GM12878 (cell line): ENCODE data around the gene MIAT. TPM values are rescaled to one million over a fixed set of nuclear protein-coding genes. Genes with fewer than 3 reads are reported as not detected.

Experiments used
- CEBPB ChIP-seq, 2 experiments: fragments of 150-350 bp in 1 of 2; IDR thresholded peaks; 2 replicates each; pipeline ENCODE4 v1.6.1; 2012 to 2014; ENCODE audit warnings: low read depth in 2 of 2, low read length in 2 of 2, borderline replicate concordance in 1 of 2, inconsistent platforms in 1 of 2
- CHD2 ChIP-seq: IDR thresholded peaks from 2 replicates; pipeline ENCODE4 v1.6.1; 2011; ENCODE audit warnings: low read depth, low read length, improper control_type of control experiment, borderline replicate concordance
- CREM ChIP-seq: IDR thresholded peaks from 2 replicates; pipeline ENCODE4 v1.6.1; 2014; ENCODE audit warnings: antibody characterized with exemption, low read depth
- CUX1 ChIP-seq: IDR thresholded peaks from 2 replicates; pipeline ENCODE4 v1.6.1; 2012; ENCODE audit warnings: improper control_type of control experiment, low read depth, low read length; ENCODE audit not compliant: insufficient replicate concordance
- FOXK2 ChIP-seq: fragments of 450-650 bp; IDR thresholded peaks from 2 replicates; pipeline ENCODE4 v1.6.1; 2017; ENCODE audit warnings: mild to moderate bottlenecking, moderate library complexity
- HSF1 ChIP-seq: fragments of 150-350 bp; IDR thresholded peaks from 2 replicates; pipeline ENCODE4 v1.6.1; 2014; ENCODE audit warnings: mild to moderate bottlenecking, low read depth, low read length
- MLLT1 ChIP-seq: fragments of 450-650 bp; IDR thresholded peaks from 2 replicates; pipeline ENCODE4 v1.6.1; 2016; ENCODE audit warnings: mild to moderate bottlenecking
- RB1 ChIP-seq: fragments of 450-650 bp; formaldehyde crosslinking; IDR thresholded peaks from 2 replicates; pipeline ENCODE4 v1.6.1; 2017; ENCODE audit warnings: mild to moderate bottlenecking, borderline replicate concordance
- RBBP5 ChIP-seq: fragments of 200-600 bp; sonication (generic); conservative IDR thresholded peaks from 2 replicates; pipeline ENCODE4 v1.6.1; 2016
- USF1 ChIP-seq: IDR thresholded peaks from 2 replicates; pipeline ENCODE4 v1.6.1; 2011; ENCODE audit warnings: borderline replicate concordance, low read depth, mild to moderate bottlenecking, moderate library complexity, mixed read lengths, low read length; ENCODE audit not compliant: insufficient read depth; ENCODE audit errors: extremely low read length
- ZBTB40 ChIP-seq: fragments of 450-650 bp; IDR thresholded peaks from 2 replicates; pipeline ENCODE4 v1.6.1; 2016; ENCODE audit warnings: mild to moderate bottlenecking, moderate library complexity, borderline replicate concordance
- polyA plus RNA-seq, 11 experiments: library from polyadenylated mRNA; depleted of rRNA in 4 of 11; unstranded in 6 of 11; stranded (reverse) in 5 of 11; fragments of >200 nt; fragmentation: Nextera tagmentation in 4 of 11; fragmentation: Illumina TruSeq in 1 of 11; extraction: Ambion mirVana in 4 of 11; extraction: Trizol in 1 of 11; gene quantifications; 1 replicate in 1 of 11; 2 replicates in 10 of 11; pipeline versions ENCODE4 v1.2.1 to v1.2.3, GENCODE V29; 2011 to 2016; ENCODE audit warnings: inconsistent platforms in 2 of 11, missing spikeins in 2 of 11, low read depth in 1 of 11
- total RNA-seq, 4 experiments: library from RNA; depleted of rRNA in 3 of 4; stranded (reverse); fragments of >200 nt in 3 of 4; fragmentation: Illumina TruSeq in 1 of 4; extraction: Trizol in 1 of 4; gene quantifications; 2 replicates each; pipeline versions ENCODE4 v1.2.1 to v1.2.3, GENCODE V29; 2013 to 2021

MIAT gene
- total and polyA plus RNA-seq, 10 of the 15 experiments (the other 5 are each of a cell fraction or from before 2014, with no cell fraction given): 0.39 to 13.7 (median 4.6) TPM

GRCh38 chr22:26672590-26673468 is 15.4 kb downstream of the MIAT start (continued):
- peak; percentile 99 for TF ChIP-seq ZBTB40
- TF ChIP-seq FOXK2: peak; percentile 84
- TF ChIP-seq CEBPB (IDR thresholded peaks at IDR 0.05; ENCODE audit: borderline replicate concordance in 1 of 2, low read depth in 2 of 2, low read length in 2 of 2): no peak
- no peak for TF ChIP-seq CHD2
- TF ChIP-seq RBBP5: no peak
- TF ChIP-seq USF1: peak; percentile 67
- peak; percentile 44 for TF ChIP-seq CREM
- TF ChIP-seq MLLT1: peak; percentile 52; the same call in 1 of the 2 replicates
- TF ChIP-seq HSF1: no peak
- 0 out of 2 replicates have a peak, but pooled peaks have one; percentile 63 for TF ChIP-seq RB1
- no peak for TF ChIP-seq CUX1
